HuH-7 (cell line): Measurements from ENCODE around the gene ABHD8.

ENCODE experiments used
- DNase-seq: peaks from one replicate; pipeline ENCODE4 v3.0.0; 2011; ENCODE audit warnings: low spot score

ABHD8 gene, protein sequence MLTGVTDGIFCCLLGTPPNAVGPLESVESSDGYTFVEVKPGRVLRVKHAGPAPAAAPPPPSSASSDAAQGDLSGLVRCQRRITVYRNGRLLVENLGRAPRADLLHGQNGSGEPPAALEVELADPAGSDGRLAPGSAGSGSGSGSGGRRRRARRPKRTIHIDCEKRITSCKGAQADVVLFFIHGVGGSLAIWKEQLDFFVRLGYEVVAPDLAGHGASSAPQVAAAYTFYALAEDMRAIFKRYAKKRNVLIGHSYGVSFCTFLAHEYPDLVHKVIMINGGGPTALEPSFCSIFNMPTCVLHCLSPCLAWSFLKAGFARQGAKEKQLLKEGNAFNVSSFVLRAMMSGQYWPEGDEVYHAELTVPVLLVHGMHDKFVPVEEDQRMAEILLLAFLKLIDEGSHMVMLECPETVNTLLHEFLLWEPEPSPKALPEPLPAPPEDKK

GRCh38 chr19:17303167-17303939 lies at the start of gene ABHD8:
Gene ABHD8, minus strand, starts transcription at chr19:17303425. Its CDS starts 1,809 bp downstream, at chr19:17301616.
- DNase-seq = peak; percentile 97

DNA sequence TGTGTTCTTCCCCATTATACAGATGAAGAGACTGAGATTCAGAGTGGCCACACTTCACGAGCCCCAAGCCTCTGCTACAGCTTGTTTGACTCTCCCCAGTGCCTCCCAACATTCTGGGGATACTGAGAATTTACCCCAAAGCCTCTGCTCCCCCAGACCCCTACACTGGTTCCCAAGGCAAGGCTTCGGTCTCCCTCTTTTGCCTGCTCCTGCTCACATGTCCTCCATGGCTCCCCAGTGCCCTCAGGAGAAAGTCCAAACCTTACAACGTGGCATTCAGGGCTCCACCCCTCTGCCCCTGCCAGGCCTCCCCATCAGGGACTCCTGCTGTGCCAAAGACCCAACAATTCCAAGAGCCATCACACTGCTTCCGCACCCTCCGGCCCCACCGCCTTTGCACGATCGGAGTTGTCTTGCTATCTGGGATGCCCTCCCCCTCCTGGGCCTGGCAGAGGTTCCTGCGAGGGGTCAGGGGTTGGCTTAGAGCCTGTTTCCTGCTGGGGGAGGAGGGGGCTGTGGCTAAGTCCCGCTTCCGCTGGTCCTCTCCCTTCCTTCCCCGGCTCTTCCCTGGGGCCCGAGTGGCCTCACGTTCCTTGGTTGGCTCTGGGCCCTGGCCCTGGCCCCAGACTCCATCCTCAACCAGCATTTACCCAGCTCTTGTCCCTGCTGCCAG lies 49.5 kb upstream of the ABHD8 start:
- no peak for DNase-seq

- no peak for DNase-seq
Measured at GRCh38 chr19:17351815-17352435, 48.7 kb upstream of the ABHD8 start.

DNA sequence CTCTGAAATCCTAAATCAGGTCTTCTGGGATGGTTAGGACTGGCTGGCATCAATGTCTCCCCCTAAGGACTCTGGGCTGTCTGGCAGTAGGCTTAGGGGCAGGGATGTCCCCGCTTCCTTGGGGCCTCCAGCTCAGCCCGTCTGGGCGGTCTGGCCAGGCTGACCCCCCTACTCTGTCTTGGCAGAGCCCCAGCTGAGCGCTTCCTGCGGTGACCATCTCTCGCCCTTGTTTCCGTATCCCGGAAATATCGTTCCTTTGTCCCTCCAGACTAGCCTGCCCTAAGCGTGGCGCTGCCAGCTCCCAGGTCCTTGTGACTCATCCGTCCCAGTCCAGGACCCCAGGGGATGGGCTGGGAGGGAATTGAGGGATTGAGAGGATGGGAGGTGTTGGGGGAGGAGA lies 45.5 kb upstream of the ABHD8 start:
- DNase-seq = no peak

- no peak for DNase-seq
Measured at GRCh38 chr19:17347877-17348276, 44.7 kb upstream of the ABHD8 start.

DNA sequence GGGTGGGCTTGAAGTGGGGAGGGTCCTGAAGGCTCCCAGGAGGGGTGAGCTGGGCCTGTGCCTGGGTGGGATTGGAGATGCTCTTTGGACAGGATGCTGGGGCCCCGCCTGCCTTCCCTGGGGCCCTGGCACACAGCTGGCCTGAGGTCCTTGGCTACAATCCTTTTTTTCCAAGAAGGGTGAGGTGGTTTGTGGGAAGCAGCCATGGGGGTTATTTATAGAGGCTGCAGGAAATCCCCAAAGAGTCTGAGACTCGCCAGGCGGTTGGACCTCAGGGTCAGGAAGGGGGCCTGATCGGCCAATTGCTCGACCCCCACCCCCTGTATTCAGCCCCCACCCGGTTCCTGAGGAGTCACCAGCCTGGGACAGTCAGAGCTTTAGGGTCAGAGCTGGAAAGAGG lies 44.1 kb upstream of the ABHD8 start:
- DNase-seq = no peak

- DNase-seq = peak; percentile 83
Measured at GRCh38 chr19:17346109-17346671, 43.0 kb upstream of the ABHD8 start.

DNA sequence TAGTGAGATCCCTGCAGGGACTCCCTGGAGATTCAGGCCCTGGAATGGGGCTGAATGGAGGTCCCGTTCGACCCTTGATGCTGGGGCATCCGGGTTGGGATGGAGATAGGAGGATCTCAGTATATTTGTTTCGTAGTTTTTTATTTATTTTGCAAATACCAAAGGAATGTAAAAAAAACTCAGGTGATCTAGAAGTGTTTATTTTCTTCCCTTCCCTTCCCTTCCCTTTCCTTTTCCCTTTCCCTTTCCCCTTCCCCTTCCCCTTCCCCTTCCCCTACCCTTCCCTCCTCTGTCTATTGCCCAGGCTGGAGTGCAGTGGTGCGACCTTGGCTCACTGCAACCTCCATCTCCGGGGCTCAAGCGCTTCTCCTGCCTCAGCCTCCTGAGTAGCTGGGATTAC lies 38.6 kb upstream of the ABHD8 start:
- DNase-seq = no peak

DNA sequence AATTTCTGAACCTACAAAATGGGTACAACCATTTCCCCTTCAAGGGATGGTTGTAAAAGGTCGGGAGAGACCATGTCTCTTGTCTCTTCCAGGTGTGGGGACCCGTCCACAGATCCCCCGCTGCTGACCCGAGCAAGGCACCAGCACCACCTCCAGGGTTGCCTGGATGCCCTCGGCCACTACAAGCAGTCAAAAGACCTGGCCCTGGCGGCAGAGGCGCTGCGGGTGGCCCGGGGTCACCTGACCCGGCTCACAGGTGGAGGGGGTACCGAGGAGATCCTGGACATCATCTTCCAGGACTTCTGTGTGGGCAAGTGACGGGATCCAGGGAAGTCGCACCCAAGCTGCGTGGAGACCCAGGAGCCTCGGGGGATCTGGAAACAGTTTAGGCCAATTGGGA lies 38.2 kb upstream of the ABHD8 start:
- no peak for DNase-seq

- no peak for DNase-seq
Measured at GRCh38 chr19:17340871-17341357, 37.7 kb upstream of the ABHD8 start.

- no peak for DNase-seq
Measured at GRCh38 chr19:17340302-17340870, 37.2 kb upstream of the ABHD8 start.

- no peak for DNase-seq
Measured at GRCh38 chr19:17339088-17339741, 36.0 kb upstream of the ABHD8 start.

DNA sequence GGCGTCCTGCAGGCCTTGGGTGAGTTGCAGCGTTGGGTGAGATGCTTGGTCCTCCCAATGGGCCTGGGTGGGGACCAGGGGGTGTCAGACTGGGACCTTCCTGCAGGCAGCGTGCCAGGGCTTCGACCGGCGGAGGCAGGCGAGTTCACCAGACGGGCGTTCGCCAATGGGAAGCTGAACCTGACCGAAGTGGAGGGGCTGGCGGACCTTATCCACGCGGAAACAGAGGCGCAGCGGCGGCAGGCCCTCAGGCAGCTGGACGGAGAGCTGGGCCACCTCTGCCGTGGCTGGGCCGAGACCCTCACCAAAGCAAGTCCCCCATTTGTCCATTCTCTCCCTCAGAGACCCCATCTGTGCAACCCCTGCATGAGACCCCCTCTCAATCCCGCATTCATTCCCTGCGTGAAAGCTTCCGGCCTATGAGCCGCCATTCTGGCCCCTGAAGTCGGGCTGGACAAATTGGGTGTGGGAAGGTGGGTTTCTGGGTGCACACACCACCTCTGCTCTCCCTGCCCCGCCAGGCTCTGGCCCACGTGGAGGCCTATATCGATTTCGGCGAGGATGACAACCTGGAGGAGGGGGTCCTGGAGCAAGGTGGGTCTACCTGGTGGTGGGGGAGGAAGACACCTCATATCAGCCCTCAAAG lies 35.3 kb upstream of the ABHD8 start:
- no peak for DNase-seq

DNA sequence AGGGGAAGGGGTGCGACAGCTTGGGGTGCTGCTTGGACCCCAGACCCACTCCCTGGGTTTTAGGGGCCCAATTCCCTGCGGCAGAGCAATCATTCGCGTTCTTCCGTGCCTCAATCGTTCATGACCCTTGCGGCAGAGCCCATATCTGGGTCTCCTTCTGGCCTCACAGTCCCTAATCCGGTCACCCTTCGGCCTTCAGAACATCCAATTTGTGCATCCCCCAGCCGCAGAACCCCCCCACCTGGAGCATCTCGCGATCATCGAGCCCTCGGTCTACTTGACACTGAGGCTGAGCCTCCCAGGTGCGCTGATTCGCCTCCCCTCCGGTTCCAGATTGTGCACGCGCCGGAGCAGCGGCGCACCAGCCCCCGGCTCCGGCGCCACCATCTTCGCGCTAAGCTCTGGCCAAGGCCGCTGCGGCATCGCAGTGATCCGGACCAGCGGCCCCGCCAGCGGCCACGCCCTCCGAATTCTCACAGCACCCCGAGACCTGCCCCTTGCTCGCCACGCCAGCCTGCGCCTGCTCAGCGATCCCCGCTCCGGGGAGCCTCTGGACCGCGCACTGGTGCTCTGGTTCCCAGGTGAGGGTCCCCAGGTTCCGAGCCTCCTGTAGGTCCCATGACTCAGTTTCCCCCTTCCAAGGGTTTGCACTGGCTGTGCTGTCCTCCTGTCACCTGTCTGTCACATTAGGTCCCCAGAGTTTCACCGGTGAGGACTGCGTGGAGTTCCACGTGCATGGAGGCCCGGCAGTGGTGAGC lies 34.6 kb upstream of the ABHD8 start:
- DNase-seq = no peak

DNA sequence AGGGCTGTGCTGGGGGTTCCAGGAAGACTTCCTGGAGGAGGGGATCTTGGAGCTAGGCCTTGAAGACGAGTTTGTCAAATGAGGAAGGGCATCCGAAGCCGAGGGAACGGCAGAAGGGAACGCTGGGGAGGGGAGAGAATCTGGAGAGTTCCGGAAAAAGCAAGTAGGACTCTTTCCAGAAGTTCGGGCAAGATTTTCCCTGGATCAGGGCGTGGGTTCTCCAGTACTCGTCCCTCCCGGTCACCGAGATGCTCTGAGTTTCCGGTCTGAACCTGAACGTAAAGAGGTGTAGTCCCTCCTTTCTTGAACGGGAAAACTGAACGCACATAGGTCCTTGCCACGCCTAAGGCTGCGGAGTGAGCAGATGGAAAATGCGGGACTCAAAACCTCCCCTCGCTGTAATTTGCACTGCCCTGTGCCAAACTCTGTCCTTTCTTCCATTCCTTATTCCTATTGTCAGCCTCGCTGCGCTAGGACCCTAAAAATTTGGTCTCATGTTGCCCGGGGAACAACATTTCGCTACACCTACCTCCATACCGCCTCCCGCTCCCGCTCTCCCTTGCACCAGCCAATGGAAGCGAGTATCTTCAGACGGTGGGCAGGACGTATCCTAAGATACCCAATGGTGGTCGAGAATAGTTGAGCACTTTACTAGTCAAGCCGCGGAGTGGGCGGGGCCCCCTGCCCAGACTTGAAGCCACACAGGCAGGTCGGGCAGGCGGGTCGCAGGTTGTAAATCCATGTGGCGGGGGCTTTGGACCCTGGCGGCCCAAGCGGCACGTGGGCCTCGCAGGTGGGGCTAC lies 33.8 kb upstream of the ABHD8 start, which contains the start of gene GTPBP3:
Gene GTPBP3 (plus strand): TSS at position 682 of the 803 bp plus-strand sequence. CDS start 59 bp downstream, at position 741.
- peak; percentile 97 for DNase-seq

- DNase-seq = no peak
Measured at GRCh38 chr19:17335575-17335974, 32.4 kb upstream of the ABHD8 start.

- peak; percentile 95 for DNase-seq
Measured at GRCh38 chr19:17334414-17335409, 31.5 kb upstream of the ABHD8 start, which contains the start of gene ANO8. Gene ANO8, minus strand, starts transcription at chr19:17334855. Its CDS starts 185 bp downstream, at chr19:17334670.
